ENCODE measurements around the gene CDC23.

GRCh38 chr5:138241688-138242571 lies 28.8 kb upstream of the CDC23 start:
- TF ChIP-seq CTCF (IDR thresholded peaks at IDR 0.05) (no peak), POLR2A (IDR thresholded peaks at IDR 0.05) (no peak)

All from suprapubic skin (tissue), 3 donors.